ENCODE measurements around the gene CYSRT1.
A peak's percentile ranks its signal among the peaks of the same experiment; 100 is the strongest.

Gene CYSRT1

GRCh38 chr9:137213160-137214060 is 11.6 kb upstream of the CYSRT1 start:
- DNase-seq, result no peak

GRCh38 chr9:137214620-137215019 is 10.4 kb upstream of the CYSRT1 start:
- DNase-seq, result no peak

GRCh38 chr9:137215196-137215986 is 9.6 kb upstream of the CYSRT1 start:
- DNase-seq, result no peak

- no peak for DNase-seq
These were observed 8.6 kb upstream of the CYSRT1 start for GRCh38 chr9:137216188-137216965.

GRCh38 chr9:137217276-137218211 is 7.4 kb upstream of the CYSRT1 start:
- peak; percentile 34 for DNase-seq

- no peak for DNase-seq
These were observed 6.7 kb upstream of the CYSRT1 start for GRCh38 chr9:137218212-137218753.

GRCh38 chr9:137218754-137219271 is 6.2 kb upstream of the CYSRT1 start:
- peak; percentile 83 for DNase-seq

- DNase-seq, result no peak
These were observed 5.1 kb upstream of the CYSRT1 start for GRCh38 chr9:137219757-137220316.

GRCh38 chr9:137220317-137221094 is 4.5 kb upstream of the CYSRT1 start:
- DNase-seq, result no peak

- no peak for DNase-seq
These were observed 3.9 kb upstream of the CYSRT1 start for GRCh38 chr9:137221095-137221505.

- DNase-seq, result no peak
These were observed 3.4 kb upstream of the CYSRT1 start for GRCh38 chr9:137221506-137222111.

- no peak for DNase-seq
These were observed 2.5 kb upstream of the CYSRT1 start, which contains the start of gene RNF208 for GRCh38 chr9:137222190-137223077. TSS of gene RNF208 (minus strand) at chr9:137222240. CDS start at chr9:137221212, 1,028 bp downstream.

GRCh38 chr9:137223078-137223970 is 1.6 kb upstream of the CYSRT1 start:
- peak; percentile 99 for DNase-seq

GRCh38 chr9:137225699-137226331 is 841 bp downstream of the CYSRT1 start:
- DNase-seq, result no peak

GRCh38 chr9:137226338-137227053 is 1.5 kb downstream of the CYSRT1 start:
- DNase-seq, result no peak
